Activated CD8-positive, alpha-beta T cell treated with anti-CD3 and anti-CD28 coated beads for 36 hours (primary cell): Measurements from ENCODE around the gene CDC6. TPM values are rescaled to one million over a fixed set of nuclear protein-coding genes. Genes with fewer than 3 reads are reported as not detected.

Experiments used
- ATAC-seq: fragments of 200-7000 bp; cut with Tn5 transposase; one replicate; pipeline ENCODE4 v1.10.0; 2021; ENCODE audit warnings: mild to moderate bottlenecking, moderate library complexity
- CTCF ChIA-PET: fragments of 350-600 bp; sonication (Branson Sonifier 250); formaldehyde crosslinking; loops from one replicate; lab custom pipeline; 2021; ENCODE audit warnings: antibody characterized with exemption; lab: Charles Lee
- POLR2A ChIA-PET: fragments of 350-600 bp; sonication (Branson Sonifier 250); formaldehyde crosslinking; loops from one replicate; lab custom pipeline; 2021; ENCODE audit warnings: antibody characterized with exemption; lab: Charles Lee
- DNase-seq: peaks from one replicate; pipeline ENCODE4 v3.0.0-alpha.2; 2020
- H3K27ac Mint-ChIP-seq: one replicate; pipeline ENCODE4 v1.8.0; 2021; ENCODE audit warnings: mild to moderate bottlenecking, mixed read lengths
- H3K27me3 Mint-ChIP-seq: one replicate; pipeline ENCODE4 v1.8.0; 2021; ENCODE audit warnings: mixed read lengths
- H3K36me3 Mint-ChIP-seq: one replicate; pipeline ENCODE4 v1.8.0; 2021; ENCODE audit warnings: low read depth, mixed read lengths
- H3K4me1 Mint-ChIP-seq: one replicate; pipeline ENCODE4 v1.8.0; 2021; ENCODE audit warnings: low read depth, mixed read lengths
- H3K4me3 Mint-ChIP-seq: one replicate; pipeline ENCODE4 v1.8.0; 2021; ENCODE audit warnings: mild to moderate bottlenecking, moderate library complexity, mixed read lengths
- H3K9me3 Mint-ChIP-seq: one replicate; pipeline ENCODE4 v1.8.0; 2021; ENCODE audit warnings: mixed read lengths
- intact Hi-C: fragments of 100-400 bp; cut with micrococcal nuclease; formaldehyde crosslinking; loops from one replicate; pipeline ENCODE4 v1.10.0; 2022
- total RNA-seq, 2 experiments: library from RNA; stranded (reverse); gene quantifications; one replicate each; pipeline ENCODE4 v1.2.3, GENCODE V29; 2021
- TF ChIP-seq, protein P1 (sequence below): fragments of 200-600 bp; IDR thresholded peaks from one replicate; pipeline ENCODE4 v1.8.0; 2022; ENCODE audit warnings: antibody characterized with exemption, mild to moderate bottlenecking

Gene CDC6
- total RNA-seq, 2 experiments from 2014 or later: 110 to 118 TPM

DNA sequence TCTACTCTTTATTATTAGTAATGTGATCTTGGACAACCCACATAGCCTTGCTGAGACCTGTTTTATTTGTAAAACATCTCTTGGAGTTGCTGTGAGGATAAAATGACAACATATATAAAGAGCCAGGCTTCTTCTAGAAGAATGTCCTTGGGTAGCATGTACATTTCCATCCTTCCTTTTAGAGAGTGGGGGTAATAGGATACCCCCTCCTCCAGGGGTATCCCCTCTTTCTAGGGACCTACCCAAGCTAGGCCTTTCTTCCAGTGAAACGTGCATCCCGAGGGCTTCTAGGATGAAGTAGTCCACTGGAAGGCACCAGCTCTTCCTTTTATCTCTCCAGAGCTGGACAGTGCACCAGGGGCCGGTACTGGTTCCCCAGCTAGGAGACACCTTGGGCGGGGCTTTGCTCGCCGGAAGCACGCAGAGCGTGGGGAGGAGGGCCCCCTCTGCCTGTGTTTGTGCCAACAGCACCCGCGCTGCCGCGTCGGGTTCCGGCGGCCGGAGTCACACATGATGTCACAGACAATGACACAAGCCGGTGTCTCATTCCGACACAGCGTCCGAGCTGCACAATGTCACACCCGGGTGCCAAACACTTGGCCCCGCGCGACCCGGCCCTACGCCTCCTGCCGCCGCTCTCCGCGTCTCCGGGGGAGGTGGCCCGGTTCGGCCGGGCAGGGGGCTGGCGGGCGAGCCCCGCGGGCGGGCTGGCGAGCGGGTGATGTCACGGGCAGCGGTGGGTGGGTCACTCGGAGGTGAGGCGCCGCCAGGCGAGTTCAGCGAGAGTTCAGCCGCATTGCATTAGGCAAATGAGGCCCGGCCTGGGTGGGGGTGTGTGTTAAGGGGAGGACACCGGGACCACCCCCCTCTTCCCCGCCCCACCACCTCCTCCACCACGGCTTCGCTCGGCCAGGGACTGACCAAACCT is 53.5 kb downstream of the CDC6 start:
- Mint-ChIP-seq H3K4me1 (peaks cover 73% of the 10 kb centered on the region), H3K4me3 (peak overlapping the region; percentile 68), H3K27me3 (no peaks in the 10 kb centered on the region), H3K27ac (peak overlapping the region; percentile 87), H3K36me3 (peaks cover 33% of the 10 kb centered on the region), H3K9me3 (no peaks in the 10 kb centered on the region)
- ChIA-PET POLR2A (interaction anchor here (0.8 to 2.7 kb wide), 9 partner anchors 10 to 41 kb away, joined by 3 to 10 read pairs (median 4); no protein-coding TSS in a partner anchor), CTCF (interaction anchor here (0.8 to 26.3 kb wide), 8 partner anchors 10 to 265 kb away, joined by 3 to 780 read pairs (median 4); partner anchors contain the start of genes CDC6 and RARA)
- DNase-seq (peak; percentile 93), ATAC-seq (peak; percentile 86)
- TF ChIP-seq, protein P1, sequence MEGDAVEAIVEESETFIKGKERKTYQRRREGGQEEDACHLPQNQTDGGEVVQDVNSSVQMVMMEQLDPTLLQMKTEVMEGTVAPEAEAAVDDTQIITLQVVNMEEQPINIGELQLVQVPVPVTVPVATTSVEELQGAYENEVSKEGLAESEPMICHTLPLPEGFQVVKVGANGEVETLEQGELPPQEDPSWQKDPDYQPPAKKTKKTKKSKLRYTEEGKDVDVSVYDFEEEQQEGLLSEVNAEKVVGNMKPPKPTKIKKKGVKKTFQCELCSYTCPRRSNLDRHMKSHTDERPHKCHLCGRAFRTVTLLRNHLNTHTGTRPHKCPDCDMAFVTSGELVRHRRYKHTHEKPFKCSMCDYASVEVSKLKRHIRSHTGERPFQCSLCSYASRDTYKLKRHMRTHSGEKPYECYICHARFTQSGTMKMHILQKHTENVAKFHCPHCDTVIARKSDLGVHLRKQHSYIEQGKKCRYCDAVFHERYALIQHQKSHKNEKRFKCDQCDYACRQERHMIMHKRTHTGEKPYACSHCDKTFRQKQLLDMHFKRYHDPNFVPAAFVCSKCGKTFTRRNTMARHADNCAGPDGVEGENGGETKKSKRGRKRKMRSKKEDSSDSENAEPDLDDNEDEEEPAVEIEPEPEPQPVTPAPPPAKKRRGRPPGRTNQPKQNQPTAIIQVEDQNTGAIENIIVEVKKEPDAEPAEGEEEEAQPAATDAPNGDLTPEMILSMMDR: peak; percentile 39
- intact Hi-C loops: no loop called here

DNA sequence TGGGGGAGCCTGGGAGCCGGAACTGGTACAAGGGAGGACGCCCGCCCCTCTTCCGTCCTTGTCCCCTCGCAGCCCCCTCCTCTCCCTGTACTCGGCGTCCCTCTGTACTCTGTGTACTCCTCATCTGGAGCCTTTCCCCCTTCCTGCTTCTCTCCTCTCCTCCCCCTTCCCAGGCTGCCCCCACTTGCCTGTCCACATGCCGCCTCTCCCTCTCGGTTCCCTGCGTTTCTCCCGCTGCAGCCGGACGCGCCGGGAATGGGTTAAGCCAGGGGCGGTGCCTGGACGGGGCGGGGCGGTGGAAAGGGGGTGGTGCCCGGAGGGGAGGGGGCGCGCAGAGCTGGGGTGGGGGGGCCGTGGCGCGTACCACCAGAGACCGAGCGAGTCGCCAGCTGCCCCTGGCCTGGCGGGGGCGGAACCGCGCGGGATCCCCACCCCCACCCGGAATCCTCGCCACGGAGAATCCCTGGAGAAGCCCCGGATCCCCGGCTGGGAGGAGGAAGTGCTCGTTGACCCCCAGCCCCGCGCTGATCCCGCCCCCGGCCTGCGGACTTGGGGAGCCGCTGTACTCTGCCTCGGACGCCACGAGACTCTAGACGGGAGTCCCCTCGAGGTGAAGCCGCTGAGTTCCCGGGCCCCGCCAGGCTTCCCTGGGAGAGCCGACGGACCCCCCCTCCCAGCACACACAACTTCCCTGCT is 54.3 kb downstream of the CDC6 start:
- ChIA-PET CTCF (interaction anchor here (0.8 to 26.3 kb wide), 6 partner anchors 11 to 266 kb away, joined by 3 to 780 read pairs (median 4); partner anchors contain the start of genes CDC6 and RARA), POLR2A (interaction anchor here (0.6 to 2.7 kb wide), 8 partner anchors 11 to 51 kb away, joined by 3 to 10 read pairs (median 4); no protein-coding TSS in a partner anchor)
- no peak for DNase-seq
- TF ChIP-seq, protein P1: no peak
- Mint-ChIP-seq H3K27me3 (no peaks in the 10 kb centered on the region), H3K9me3 (no peaks in the 10 kb centered on the region), H3K27ac (peak overlapping the region; percentile 30), H3K4me3 (peak overlapping the region; percentile 68), H3K36me3 (peaks cover 33% of the 10 kb centered on the region), H3K4me1 (peaks cover 77% of the 10 kb centered on the region)
- intact Hi-C loops: no loop called here
- no peak for ATAC-seq

DNA sequence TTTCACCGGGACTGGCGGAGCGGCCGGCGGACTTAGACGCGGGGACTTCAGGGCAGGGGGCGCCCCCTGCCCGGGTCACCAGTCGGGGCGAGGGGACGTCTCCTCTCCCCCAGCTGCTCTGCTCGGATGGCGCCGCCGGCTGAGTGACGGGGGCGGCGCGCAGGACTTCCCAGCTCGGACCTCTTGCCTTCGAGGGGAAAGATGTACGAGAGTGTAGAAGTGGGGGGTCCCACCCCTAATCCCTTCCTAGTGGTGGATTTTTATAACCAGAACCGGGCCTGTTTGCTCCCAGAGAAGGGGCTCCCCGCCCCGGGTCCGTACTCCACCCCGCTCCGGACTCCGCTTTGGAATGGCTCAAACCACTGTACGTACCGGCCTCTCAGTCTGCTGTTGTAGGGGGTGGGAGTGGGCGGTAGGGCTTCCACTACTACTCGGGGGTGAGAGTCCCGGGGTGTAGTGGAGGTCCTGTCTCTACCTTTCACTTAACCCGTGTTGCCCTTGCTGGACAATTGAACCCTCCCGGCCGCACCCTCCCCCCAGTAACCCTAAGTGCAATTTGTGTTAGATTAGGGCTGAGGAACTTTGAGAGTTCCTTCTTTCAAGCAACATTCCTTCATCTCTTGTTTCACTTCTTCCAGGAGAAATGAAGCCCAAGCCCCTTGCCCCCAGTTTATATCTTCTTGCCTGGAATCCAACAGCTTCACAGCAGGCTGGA is 55.0 kb downstream of the CDC6 start:
- Mint-ChIP-seq H3K36me3 (peaks cover 27% of the 10 kb centered on the region), H3K27ac (peak overlapping the region; percentile 38), H3K4me3 (peak overlapping the region; percentile 65), H3K9me3 (no peaks in the 10 kb centered on the region), H3K27me3 (no peaks in the 10 kb centered on the region), H3K4me1 (peaks cover 77% of the 10 kb centered on the region)
- DNase-seq (no peak), ATAC-seq (no peak)
- CTCF ChIA-PET: interaction anchor here (1.1 to 26.3 kb wide), 4 partner anchors 12 to 267 kb away, joined by 3 to 780 read pairs (median 24); partner anchors contain the start of genes CDC6 and RARA
- TF ChIP-seq, protein P1: no peak
- intact Hi-C loops: no loop called here
- POLR2A ChIA-PET: interaction anchor here (0.6 to 2.5 kb wide), 13 partner anchors 7 to 54 kb away, joined by 3 to 8 read pairs (median 4); partner anchors contain the start of genes CDC6 and RARA

DNA sequence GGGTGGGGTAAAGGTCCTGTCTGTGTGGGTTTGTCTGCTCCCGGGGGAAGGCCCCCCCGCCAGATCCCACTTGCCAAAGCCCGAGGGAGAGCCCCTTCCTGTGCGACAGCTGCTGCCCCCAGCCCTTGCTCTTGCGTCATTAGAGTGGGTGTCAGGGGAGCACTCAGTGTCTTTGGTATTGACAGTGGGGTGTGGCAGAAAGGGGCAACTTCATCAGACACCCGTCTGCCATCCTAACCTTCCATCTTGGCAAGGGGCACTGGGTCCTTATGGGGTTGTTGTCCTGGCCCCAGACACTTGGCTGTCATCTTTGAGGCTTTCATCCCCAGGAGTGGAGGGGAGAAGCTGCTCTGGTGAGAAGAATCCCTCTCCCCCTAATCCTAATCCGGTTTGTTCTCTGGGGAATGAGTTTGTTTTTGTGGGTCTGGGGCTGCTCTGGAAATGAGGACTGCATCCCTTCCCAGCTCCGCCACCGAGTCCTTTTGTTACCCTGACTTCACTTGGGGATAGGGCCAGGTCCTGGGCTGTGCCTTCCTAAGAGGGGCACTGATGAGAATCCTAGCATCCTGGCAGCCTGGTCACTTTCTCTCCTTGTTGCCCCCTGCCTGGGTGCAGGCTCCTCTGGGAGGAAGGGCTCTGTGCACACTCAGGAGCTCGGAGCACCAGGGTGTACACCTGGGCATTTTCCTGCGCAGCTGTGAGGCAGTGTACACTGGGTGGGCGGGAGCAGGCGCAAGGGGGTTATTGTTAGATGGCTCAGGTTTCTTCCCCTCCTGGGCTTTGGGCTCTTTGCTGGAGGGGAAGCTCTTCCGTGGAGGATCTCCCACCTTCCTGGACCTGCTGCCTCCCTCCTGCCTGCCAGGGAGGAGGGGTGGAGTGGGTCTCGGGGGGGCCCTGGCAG is 55.8 kb downstream of the CDC6 start:
- H3K4me1 Mint-ChIP-seq: peaks cover 78% of the 10 kb centered on the region
- H3K27me3 Mint-ChIP-seq: no peaks in the 10 kb centered on the region
- TF ChIP-seq, protein P1: no peak
- peak overlapping the region; percentile 65 for H3K4me3 Mint-ChIP-seq
- DNase-seq (peak; percentile 56), ATAC-seq (no peak)
- ChIA-PET CTCF (interaction anchor here (1.2 to 26.3 kb wide), 4 partner anchors 11 to 142 kb away, joined by 3 to 780 read pairs (median 24); partner anchors contain the start of genes CDC6 and RARA), POLR2A (interaction anchor here (0.8 to 2.0 kb wide), 16 partner anchors 8 to 55 kb away, joined by 3 to 9 read pairs (median 4); partner anchors contain the start of genes CDC6 and RARA)
- intact Hi-C loops: no loop called here
- H3K27ac Mint-ChIP-seq: peak overlapping the region; percentile 53
- H3K9me3 Mint-ChIP-seq: no peaks in the 10 kb centered on the region
- peaks cover 22% of the 10 kb centered on the region for H3K36me3 Mint-ChIP-seq
